MM.1S (cell line): ENCODE results near the gene CCL2.

Source experiments
- CTCF ChIP-seq: fragments of 300-600 bp; sonication (generic); IDR thresholded peaks from 2 replicates; pipeline ENCODE4 v1.5.1; 2016; ENCODE audit warnings: antibody characterized with exemption, low read length, mixed read lengths
- EZH2 ChIP-seq: fragments of 300-600 bp; sonication (generic); optimal IDR thresholded peaks from 2 replicates; pipeline ENCODE3; 2017; ENCODE audit warnings: low read depth, mild to moderate bottlenecking, antibody characterized with exemption, low read length, mixed read lengths
- EZH2phosphoT487 ChIP-seq: fragments of 300-600 bp; sonication (generic); IDR thresholded peaks from 2 replicates; pipeline ENCODE4 v1.6.1; 2018; ENCODE audit warnings: antibody characterized with exemption, low read length

DNA sequence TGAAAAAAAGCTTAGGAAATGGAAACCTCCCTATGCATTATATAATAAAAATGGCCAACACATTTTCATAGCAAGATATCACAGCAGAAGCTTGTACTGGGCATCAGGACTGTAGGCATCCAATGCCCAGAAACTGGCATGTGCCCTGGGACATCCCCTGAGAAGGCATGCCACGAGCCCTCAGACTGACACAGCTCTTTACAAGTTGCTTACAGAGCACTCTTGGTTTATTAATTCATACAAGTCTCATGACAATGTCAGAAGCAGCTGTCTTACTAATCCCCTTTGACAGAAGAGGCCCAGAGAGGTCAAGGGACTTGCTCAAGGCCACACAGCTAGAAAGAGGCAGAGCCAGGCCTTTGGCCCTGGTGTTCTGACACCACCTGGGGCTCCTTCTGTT, 5.6 kb upstream of the CCL2 start:
- TF ChIP-seq CTCF (no peak), EZH2 (no peak), EZH2phosphoT487 (no peak)
